Common myeloid progenitor, CD34-positive (primary cell): ENCODE results near the gene COL1A2.

Experiments used
- CTCF ChIA-PET: fragments of 350-600 bp; sonication (Branson Sonifier 250); formaldehyde crosslinking; loops from one replicate; lab custom pipeline; 2021; ENCODE audit warnings: antibody characterized with exemption; lab: Charles Lee
- POLR2A ChIA-PET: fragments of 350-600 bp; sonication (Branson Sonifier 250); formaldehyde crosslinking; loops from one replicate; lab custom pipeline; 2021; ENCODE audit warnings: antibody characterized with exemption; lab: Charles Lee
- DNase-seq, 3 donors: peaks; one replicate each; pipeline versions ENCODE4 v3.0.0 to v3.0.0-alpha.2; 2013
- H3K27ac ChIP-seq, 2 experiments: 1 replicate in 1 of 2; 2 replicates in 1 of 2; pipeline ENCODE4 v1.7.0; 2013; ENCODE audit warnings: inconsistent platforms in 2 of 2, low read length in 2 of 2, mild to moderate bottlenecking in 2 of 2, low read depth in 1 of 2, moderate library complexity in 1 of 2; ENCODE audit not compliant: severe bottlenecking in 2 of 2, insufficient read depth in 1 of 2, poor library complexity in 1 of 2
- H3K27me3 ChIP-seq, 5 experiments: replicated peaks in 2 of 5; 1 replicate in 3 of 5; 2 replicates in 2 of 5; pipeline versions ENCODE4 v1.6.1 to v1.7.0; 2013; ENCODE audit warnings: low read length in 4 of 5, mild to moderate bottlenecking in 2 of 5, moderate library complexity in 2 of 5, inconsistent platforms in 1 of 5; ENCODE audit not compliant: insufficient read depth in 5 of 5, control insufficient read depth in 4 of 5
- H3K36me3 ChIP-seq, 4 experiments: 1 replicate in 2 of 4; 2 replicates in 2 of 4; pipeline versions ENCODE4 v1.6.1 to v1.7.0; 2013; ENCODE audit warnings: low read length in 3 of 4, control low read depth in 1 of 4, mild to moderate bottlenecking in 1 of 4; ENCODE audit not compliant: control insufficient read depth in 4 of 4, insufficient read depth in 4 of 4
- H3K4me1 ChIP-seq, 4 experiments: 1 replicate in 3 of 4; 2 replicates in 1 of 4; pipeline versions ENCODE4 v1.6.1 to v1.7.1; 2013; ENCODE audit warnings: low read length in 3 of 4, mild to moderate bottlenecking in 3 of 4, control low read depth in 1 of 4, inconsistent platforms in 1 of 4, moderate library complexity in 1 of 4; ENCODE audit not compliant: control insufficient read depth in 4 of 4, insufficient read depth in 4 of 4; ENCODE audit errors: control extremely low read depth in 1 of 4
- H3K4me3 ChIP-seq, 7 experiments: 1 replicate in 4 of 7; 2 replicates in 3 of 7; pipeline versions ENCODE4 v1.5.1 to v1.7.0; 2013; ENCODE audit warnings: mild to moderate bottlenecking in 7 of 7, low read length in 6 of 7, moderate library complexity in 6 of 7, inconsistent platforms in 2 of 7, low read depth in 2 of 7, control low read depth in 1 of 7; ENCODE audit not compliant: insufficient read depth in 4 of 7, control insufficient read depth in 1 of 7; ENCODE audit errors: extremely low read depth in 1 of 7
- H3K9me3 ChIP-seq, 5 experiments: 1 replicate in 4 of 5; 2 replicates in 1 of 5; pipeline versions ENCODE4 v1.6.1 to v1.7.1; 2013; ENCODE audit warnings: low read length in 4 of 5, mild to moderate bottlenecking in 2 of 5, inconsistent platforms in 1 of 5, low read depth in 1 of 5, moderate library complexity in 1 of 5; ENCODE audit not compliant: control insufficient read depth in 4 of 5, insufficient read depth in 2 of 5; ENCODE audit errors: control extremely low read depth in 1 of 5
- WGBS: methylation state at CpG from one replicate; pipeline ENCODE4 v1.1.5; 2013; ENCODE audit not compliant: insufficient coverage; 5-methylcytosine and 5-hydroxymethylcytosine counted together

COL1A2 gene

GRCh38 chr7:94431619-94432280 is 37.1 kb downstream of the COL1A2 start:
- CTCF ChIA-PET = no interaction called here
- no CpG with 5 or more reads among the region's 3 CpGs for WGBS
- Histone ChIP-seq H3K4me3 (no peak overlapping the region), H3K4me1 (no peaks in the 10 kb centered on the region), H3K27ac (no peak overlapping the region), H3K27me3 (peaks cover 0 to 3% (median 0%) of the 10 kb centered on the region in 5 experiments), H3K9me3 (peaks cover 0 to 1% (median 0%) of the 10 kb centered on the region in 5 experiments), H3K36me3 (no peaks in the 10 kb centered on the region)
- no peak for DNase-seq
- POLR2A ChIA-PET = no interaction called here

- DNase-seq = no peak
- ChIA-PET POLR2A (no interaction called here), CTCF (interaction anchor here (1.4 kb wide), 1 partner anchor 18 kb away, joined by 4 read pairs; no protein-coding TSS in a partner anchor)
- H3K9me3 ChIP-seq = peaks cover 0 to 1% (median 0%) of the 10 kb centered on the region in 5 experiments
- H3K36me3 ChIP-seq = no peaks in the 10 kb centered on the region
- no peaks in the 10 kb centered on the region for H3K4me1 ChIP-seq
- 100% methylated on average over 1 of the region's 2 CpGs for WGBS
- no peak overlapping the region for H3K27ac ChIP-seq
- peaks cover 0 to 7% (median 0%) of the 10 kb centered on the region in 5 experiments for H3K27me3 ChIP-seq
- no peak overlapping the region for H3K4me3 ChIP-seq
Measured at GRCh38 chr7:94432281-94432670, 37.6 kb downstream of the COL1A2 start.

GRCh38 chr7:94432817-94433216 is 38.1 kb downstream of the COL1A2 start:
- Histone ChIP-seq H3K27me3 (peaks cover 0 to 7% (median 0%) of the 10 kb centered on the region in 5 experiments), H3K27ac (no peak overlapping the region), H3K9me3 (peaks cover 0 to 1% (median 0%) of the 10 kb centered on the region in 5 experiments), H3K36me3 (no peaks in the 10 kb centered on the region), H3K4me3 (no peak overlapping the region), H3K4me1 (no peaks in the 10 kb centered on the region)
- no peak for DNase-seq
- WGBS = no CpG with 5 or more reads among the region's 1 CpG
- POLR2A ChIA-PET = no interaction called here
- CTCF ChIA-PET = interaction anchor here (1.4 kb wide), 1 partner anchor 18 kb away, joined by 4 read pairs; no protein-coding TSS in a partner anchor

GRCh38 chr7:94433224-94433623 is 38.5 kb downstream of the COL1A2 start:
- Histone ChIP-seq H3K27ac (no peak overlapping the region), H3K4me3 (no peak overlapping the region), H3K9me3 (peaks cover 0 to 1% (median 0%) of the 10 kb centered on the region in 5 experiments), H3K27me3 (peaks cover 0 to 7% (median 0%) of the 10 kb centered on the region in 5 experiments), H3K4me1 (no peaks in the 10 kb centered on the region), H3K36me3 (no peaks in the 10 kb centered on the region)
- no peak for DNase-seq
- ChIA-PET POLR2A (no interaction called here), CTCF (interaction anchor here (1.4 kb wide), 1 partner anchor 17 kb away, joined by 4 read pairs; no protein-coding TSS in a partner anchor)
- 100% methylated on average over 1 of the region's 2 CpGs for WGBS

GRCh38 chr7:94434042-94434441 is 39.3 kb downstream of the COL1A2 start:
- Histone ChIP-seq H3K27ac (no peak overlapping the region), H3K4me3 (no peak overlapping the region), H3K36me3 (no peaks in the 10 kb centered on the region), H3K4me1 (no peaks in the 10 kb centered on the region), H3K27me3 (peaks cover 0 to 7% (median 0%) of the 10 kb centered on the region in 5 experiments), H3K9me3 (no peaks in the 10 kb centered on the region)
- no peak for DNase-seq
- WGBS = 100% methylated on average over 2 of the region's 2 CpGs
- ChIA-PET POLR2A (no interaction called here), CTCF (no interaction called here)

GRCh38 chr7:94436018-94436604 is 41.4 kb downstream of the COL1A2 start:
- Histone ChIP-seq H3K36me3 (no peaks in the 10 kb centered on the region), H3K9me3 (no peaks in the 10 kb centered on the region), H3K27me3 (peaks cover 0 to 7% (median 0%) of the 10 kb centered on the region in 5 experiments), H3K4me3 (no peak overlapping the region), H3K27ac (no peak overlapping the region), H3K4me1 (no peaks in the 10 kb centered on the region)
- peak; percentile 57 to 75 (median 67) for DNase-seq
- 30% methylated on average over 6 of the region's 6 CpGs for WGBS
- CTCF ChIA-PET = interaction anchor here (0.6 to 2.3 kb wide), 13 partner anchors 11 to 1191 kb away, joined by 3 to 11 read pairs (median 3); no protein-coding TSS in a partner anchor
- POLR2A ChIA-PET = no interaction called here

GRCh38 chr7:94436700-94437099 is 42.0 kb downstream of the COL1A2 start:
- H3K36me3 ChIP-seq = no peaks in the 10 kb centered on the region
- no peak overlapping the region for H3K4me3 ChIP-seq
- no peaks in the 10 kb centered on the region for H3K9me3 ChIP-seq
- peaks cover 0 to 7% (median 0%) of the 10 kb centered on the region in 5 experiments for H3K27me3 ChIP-seq
- CTCF ChIA-PET = interaction anchor here (0.6 to 2.3 kb wide), 10 partner anchors 10 to 1192 kb away, joined by 3 to 11 read pairs (median 3); no protein-coding TSS in a partner anchor
- H3K4me1 ChIP-seq = no peaks in the 10 kb centered on the region
- WGBS = 98% methylated on average over 4 of the region's 4 CpGs
- DNase-seq = no peak
- POLR2A ChIA-PET = no interaction called here
- no peak overlapping the region for H3K27ac ChIP-seq
